G401.6 (cell line): ENCODE measurements around the gene URI1.
"Not testable (repeated sequence)": the region's sequence is repeated elsewhere in the genome, so short reads cannot be mapped to it uniquely, and the experiment has no call there.

Experiments
- FAIRE-seq: peaks from 2 replicates; lab custom pipeline; 2012; peaks lifted over from hg19 to GRCh38; lab: Jason Lieb, UNC

Gene URI1

GRCh38 chr19:29941828-29942403 lies at the start of gene URI1:
Gene URI1 (plus strand): TSS chr19:29942239. CDS start chr19:29942548, 309 bp downstream.
- FAIRE-seq = no peak

GRCh38 chr19:29893606-29894284 lies 48.3 kb upstream of the URI1 start:
- FAIRE-seq = no peak

GRCh38 chr19:29896802-29897201 lies 45.2 kb upstream of the URI1 start:
- no peak for FAIRE-seq

- FAIRE-seq = no peak
These were observed 44.6 kb upstream of the URI1 start for GRCh38 chr19:29897466-29897865.

- no peak for FAIRE-seq
These were observed 38.0 kb upstream of the URI1 start for GRCh38 chr19:29904017-29904416.

GRCh38 chr19:29908963-29909944 lies 32.8 kb upstream of the URI1 start:
- FAIRE-seq = no peak

GRCh38 chr19:29914933-29915332 lies 27.1 kb upstream of the URI1 start:
- FAIRE-seq = no peak

- FAIRE-seq = not testable (repeated sequence)
These were observed 26.2 kb upstream of the URI1 start for GRCh38 chr19:29915832-29916231.

GRCh38 chr19:29917911-29918310 lies 24.1 kb upstream of the URI1 start:
- FAIRE-seq = no peak

GRCh38 chr19:29918891-29919290 lies 23.1 kb upstream of the URI1 start:
- no peak for FAIRE-seq

GRCh38 chr19:29922972-29923371 lies 19.1 kb upstream of the URI1 start:
- no peak for FAIRE-seq

- FAIRE-seq = no peak
These were observed 18.4 kb upstream of the URI1 start for GRCh38 chr19:29923653-29924052.

GRCh38 chr19:29926031-29926430 lies 16.0 kb upstream of the URI1 start:
- FAIRE-seq = no peak

- no peak for FAIRE-seq
These were observed 15.2 kb upstream of the URI1 start for GRCh38 chr19:29926801-29927200.

- no peak for FAIRE-seq
These were observed 14.0 kb upstream of the URI1 start for GRCh38 chr19:29927944-29928625.

GRCh38 chr19:29928831-29929230 lies 13.2 kb upstream of the URI1 start:
- no peak for FAIRE-seq

GRCh38 chr19:29934257-29934656 lies 7.8 kb upstream of the URI1 start:
- FAIRE-seq = no peak

- peak; percentile 21 for FAIRE-seq
These were observed 7.3 kb upstream of the URI1 start for GRCh38 chr19:29934781-29935180.

GRCh38 chr19:29936409-29936808 lies 5.6 kb upstream of the URI1 start:
- FAIRE-seq = no peak

- FAIRE-seq = no peak
These were observed 2.4 kb upstream of the URI1 start for GRCh38 chr19:29939628-29940027.

GRCh38 chr19:29940971-29941585 lies 961 bp upstream of the URI1 start:
- no peak for FAIRE-seq
